BJ (cell line): Measurements from ENCODE around the gene PLCXD3. TPM values are rescaled to one million over a fixed set of nuclear protein-coding genes. Genes with fewer than 3 reads are reported as not detected.

ENCODE experiments used
- CTCF ChIA-PET: fragments of 350-600 bp; formaldehyde crosslinking; extraction: SDS; loops from one replicate; lab custom pipeline; 2021; ENCODE audit warnings: antibody characterized with exemption, inconsistent platforms; lab: Yijun Ruan, JAX
- POLR2A ChIA-PET: fragments of 300-600 bp; sonication (Branson Sonifier 250); formaldehyde crosslinking; extraction: SDS; loops from one replicate; lab custom pipeline; 2021; ENCODE audit warnings: antibody characterized with exemption; lab: Charles Lee
- DNase-seq: peaks from one replicate; pipeline ENCODE4 v3.0.0-alpha.2; 2011; ENCODE audit warnings: low read depth
- H3K27me3 ChIP-seq: 2 replicates; pipeline ENCODE4 v1.6.0; 2011; ENCODE audit warnings: low read length; ENCODE audit not compliant: control insufficient read depth, insufficient read depth
- H3K36me3 ChIP-seq: 2 replicates; pipeline ENCODE4 v1.5.1; 2011; ENCODE audit warnings: low read length; ENCODE audit not compliant: control insufficient read depth, insufficient read depth
- H3K4me3 ChIP-seq: 2 replicates; pipeline ENCODE4 v1.5.1; 2011; ENCODE audit warnings: low read depth, mild to moderate bottlenecking, control low read depth, low read length
- CTCF ChIP-seq: IDR thresholded peaks from 2 replicates; pipeline ENCODE4 v1.5.1; 2011; ENCODE audit warnings: low read depth, mild to moderate bottlenecking, control low read depth, inconsistent platforms, low read length, moderate library complexity; ENCODE audit not compliant: insufficient read depth
- polyA plus RNA-seq: library from polyadenylated mRNA; depleted of rRNA; stranded (reverse); fragments of >200 nt; gene quantifications from 2 replicates; pipeline ENCODE4 v1.2.3, GENCODE V29; 2011

PLCXD3 gene
- polyA plus RNA-seq, 1 experiment: 0.05 TPM

GRCh38 chr5:41281215-41281810 is 229.1 kb downstream of the PLCXD3 start:
- H3K27me3 ChIP-seq: no peaks in the 10 kb centered on the region; the same call in 1 of the 2 replicates
- TF ChIP-seq CTCF: no peak
- ChIA-PET CTCF (no interaction called here), POLR2A (no interaction called here)
- no peak for DNase-seq
- H3K4me3 ChIP-seq: no peak overlapping the region
- H3K36me3 ChIP-seq: no peaks in the 10 kb centered on the region

GRCh38 chr5:41279040-41279439 is 231.4 kb downstream of the PLCXD3 start:
- CTCF ChIA-PET: no interaction called here
- H3K27me3 ChIP-seq: no peaks in the 10 kb centered on the region
- no peaks in the 10 kb centered on the region for H3K36me3 ChIP-seq
- no peak overlapping the region for H3K4me3 ChIP-seq
- POLR2A ChIA-PET: no interaction called here
- DNase-seq: no peak
- no peak for TF ChIP-seq CTCF

- no peak for DNase-seq
- ChIA-PET CTCF (interaction anchor here (0.6 kb wide), 1 partner anchor 382 kb away, joined by 3 read pairs; no protein-coding TSS in a partner anchor), POLR2A (no interaction called here)
- TF ChIP-seq CTCF: no peak
- no peaks in the 10 kb centered on the region for H3K36me3 ChIP-seq
- no peaks in the 10 kb centered on the region for H3K27me3 ChIP-seq
- H3K4me3 ChIP-seq: no peak overlapping the region
These were observed 232.7 kb downstream of the PLCXD3 start for GRCh38 chr5:41277476-41278245.

- ChIA-PET CTCF (interaction anchor here (0.6 to 1.2 kb wide), 2 partner anchors 210 to 371 kb away, joined by 3 read pairs; no protein-coding TSS in a partner anchor), POLR2A (no interaction called here)
- Histone ChIP-seq H3K36me3 (no peaks in the 10 kb centered on the region), H3K4me3 (no peak overlapping the region), H3K27me3 (no peaks in the 10 kb centered on the region)
- no peak for DNase-seq
- no peak for TF ChIP-seq CTCF
These were observed 234.4 kb downstream of the PLCXD3 start for GRCh38 chr5:41275813-41276512.
